ENCODE measurements around the gene KRTAP10-6. TPM values are rescaled to one million over a fixed set of nuclear protein-coding genes. Genes with fewer than 3 reads are reported as not detected.

Gene KRTAP10-6
- total RNA-seq, 4 donors from 2014 or later, result not detected

- intact Hi-C loops (cut with DNase I), result no loop called here
- no peaks in the 10 kb centered on the region for H3K27me3 ChIP-seq
- H3K27ac ChIP-seq, result no peak overlapping the region
- no peak for TF ChIP-seq POLR2A (IDR thresholded peaks at IDR 0.05)
- TF ChIP-seq CTCF (IDR thresholded peaks at IDR 0.05), result no peak
- H3K36me3 ChIP-seq, result no peaks in the 10 kb centered on the region
- H3K9me3 ChIP-seq, result no peaks in the 10 kb centered on the region
- DNase-seq, result no peak
- H3K4me1 ChIP-seq, result no peaks in the 10 kb centered on the region
- H3K4me3 ChIP-seq (replicated peaks in 1 of 3), result no peak overlapping the region
Observed at GRCh38 chr21:44623575-44623974, 31.3 kb upstream of the KRTAP10-6 start.

GRCh38 chr21:44619886-44620285, 27.6 kb upstream of the KRTAP10-6 start:
- H3K4me1 ChIP-seq, result no peaks in the 10 kb centered on the region
- intact Hi-C loops (cut with DNase I), result no loop called here
- no peaks in the 10 kb centered on the region for H3K36me3 ChIP-seq
- H3K27ac ChIP-seq, result no peak overlapping the region
- WGBS, 2 donors, result 88 to 91% methylated on average over 6 of the region's 6 CpGs
- no peak overlapping the region for H3K4me3 ChIP-seq (replicated peaks in 1 of 3)
- no peaks in the 10 kb centered on the region for H3K9me3 ChIP-seq
- no peak for TF ChIP-seq CTCF (IDR thresholded peaks at IDR 0.05)
- TF ChIP-seq POLR2A (IDR thresholded peaks at IDR 0.05), result no peak
- no peaks in the 10 kb centered on the region for H3K27me3 ChIP-seq
- DNase-seq, result no peak

GRCh38 chr21:44618909-44619308, 26.6 kb upstream of the KRTAP10-6 start:
- TF ChIP-seq CTCF (IDR thresholded peaks at IDR 0.05) (no peak), POLR2A (IDR thresholded peaks at IDR 0.05) (no peak)
- Histone ChIP-seq H3K4me1 (no peaks in the 10 kb centered on the region), H3K4me3 (replicated peaks in 1 of 3) (no peak overlapping the region), H3K27ac (no peak overlapping the region), H3K9me3 (no peaks in the 10 kb centered on the region), H3K36me3 (no peaks in the 10 kb centered on the region), H3K27me3 (no peaks in the 10 kb centered on the region)
- intact Hi-C loops (cut with DNase I), result no loop called here
- DNase-seq, result no peak
- 72 to 76% methylated on average over 3 of the region's 3 CpGs for WGBS, 2 donors

- intact Hi-C loops (cut with DNase I), result no loop called here
- H3K27ac ChIP-seq, result no peak overlapping the region
- DNase-seq, result no peak
- H3K9me3 ChIP-seq, result no peaks in the 10 kb centered on the region
- H3K27me3 ChIP-seq, result no peaks in the 10 kb centered on the region
- no peaks in the 10 kb centered on the region for H3K36me3 ChIP-seq
- no peak for TF ChIP-seq POLR2A (IDR thresholded peaks at IDR 0.05)
- peak in 1 of 6 experiments; percentile 19 for TF ChIP-seq CTCF (IDR thresholded peaks at IDR 0.05)
- H3K4me3 ChIP-seq (replicated peaks in 1 of 3), result no peak overlapping the region
- WGBS, 2 donors, result 41 to 46% methylated on average over 4 of the region's 4 CpGs
- no peaks in the 10 kb centered on the region for H3K4me1 ChIP-seq
Observed at GRCh38 chr21:44618504-44618903, 26.2 kb upstream of the KRTAP10-6 start.

- DNase-seq, result no peak
- no peak overlapping the region for H3K27ac ChIP-seq
- WGBS, 2 donors, result 71 to 79% methylated on average over 6 to 7 of the region's 8 CpGs
- no peaks in the 10 kb centered on the region for H3K27me3 ChIP-seq
- H3K4me1 ChIP-seq, result no peaks in the 10 kb centered on the region
- no peaks in the 10 kb centered on the region for H3K9me3 ChIP-seq
- H3K36me3 ChIP-seq, result no peaks in the 10 kb centered on the region
- no peak for TF ChIP-seq CTCF (IDR thresholded peaks at IDR 0.05)
- no peak for TF ChIP-seq POLR2A (IDR thresholded peaks at IDR 0.05)
- H3K4me3 ChIP-seq (replicated peaks in 1 of 3), result no peak overlapping the region
- intact Hi-C loops (cut with DNase I), result no loop called here
Observed at GRCh38 chr21:44617071-44617501, 24.8 kb upstream of the KRTAP10-6 start.
